Astrocyte of the cerebellum (primary cell): ENCODE results near the gene CASP10.
"Not testable (repeated sequence)": the region's sequence is repeated elsewhere in the genome, so short reads cannot be mapped to it uniquely, and the experiment has no call there.

ENCODE experiments used
- DNase-seq: peaks from one replicate; pipeline ENCODE4 v3.0.0-alpha.2; 2011; ENCODE audit warnings: low read depth
- H3K4me3 ChIP-seq: 2 replicates; pipeline ENCODE4 v1.5.1; 2011; ENCODE audit warnings: mild to moderate bottlenecking, low read depth, low read length, moderate library complexity
- CTCF ChIP-seq: IDR thresholded peaks from 2 replicates; pipeline ENCODE4 v1.5.1; 2012; ENCODE audit warnings: low read length, low read depth, moderate library complexity, mild to moderate bottlenecking; ENCODE audit errors: missing control alignments
- in situ Hi-C: cut with HindIII; loops from 2 replicates; pipeline ENCODE4 v1.10.0; 2017; ENCODE audit warnings: low sequenced_read_pairs

CASP10 gene

DNA sequence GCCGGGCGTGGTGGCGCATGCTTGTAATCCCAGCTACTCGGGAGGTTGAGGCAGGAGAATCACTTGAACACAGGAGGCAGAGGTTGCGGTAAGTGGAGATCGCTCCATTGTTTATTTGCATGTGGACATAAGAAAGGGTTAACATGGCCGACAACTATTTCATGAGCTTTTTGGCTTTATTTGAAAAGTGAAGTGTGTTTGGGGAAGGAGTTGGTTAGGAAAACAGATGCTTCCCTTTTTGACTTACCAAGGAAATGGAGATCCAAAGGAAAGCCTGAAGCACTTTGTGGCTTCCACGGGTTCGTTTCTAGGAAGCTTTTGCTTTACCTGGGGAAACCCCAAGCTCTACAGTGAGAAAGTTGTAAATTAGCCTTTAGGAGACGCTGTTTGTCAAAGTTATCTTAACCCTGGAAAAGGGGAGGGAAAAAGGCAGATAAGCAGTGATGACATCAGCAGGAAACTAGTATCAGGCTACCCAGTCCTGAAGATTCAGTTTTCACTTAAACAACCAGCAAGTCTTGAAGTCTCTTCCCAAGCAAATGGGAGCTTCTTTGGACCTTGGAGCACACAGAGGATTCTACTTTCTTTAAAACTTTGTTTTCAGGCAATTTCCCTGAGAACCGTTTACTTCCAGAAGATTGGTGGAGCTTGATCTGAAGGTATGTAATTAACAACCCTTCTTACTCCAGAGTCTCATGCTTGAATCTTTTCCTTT lies at the start of gene CASP10:
CASP10 (plus strand) TSS at position 492 of the 715 bp plus-strand sequence. CDS start 2,637 bp downstream, outside the sequence.
- in situ Hi-C loops: loop anchor here (10.0 kb wide), 1 partner anchor 278 kb away; no protein-coding TSS in a partner anchor
- TF ChIP-seq CTCF: no peak
- no peak within 1 kb of the TSS for H3K4me3 ChIP-seq
- DNase-seq: no peak

- TF ChIP-seq CTCF: no peak
- H3K4me3 ChIP-seq: no peak overlapping the region
- no peak for DNase-seq
- in situ Hi-C loops: no loop called here
Observed at GRCh38 chr2:201135386-201135785, 47.6 kb upstream of the CASP10 start.

DNA sequence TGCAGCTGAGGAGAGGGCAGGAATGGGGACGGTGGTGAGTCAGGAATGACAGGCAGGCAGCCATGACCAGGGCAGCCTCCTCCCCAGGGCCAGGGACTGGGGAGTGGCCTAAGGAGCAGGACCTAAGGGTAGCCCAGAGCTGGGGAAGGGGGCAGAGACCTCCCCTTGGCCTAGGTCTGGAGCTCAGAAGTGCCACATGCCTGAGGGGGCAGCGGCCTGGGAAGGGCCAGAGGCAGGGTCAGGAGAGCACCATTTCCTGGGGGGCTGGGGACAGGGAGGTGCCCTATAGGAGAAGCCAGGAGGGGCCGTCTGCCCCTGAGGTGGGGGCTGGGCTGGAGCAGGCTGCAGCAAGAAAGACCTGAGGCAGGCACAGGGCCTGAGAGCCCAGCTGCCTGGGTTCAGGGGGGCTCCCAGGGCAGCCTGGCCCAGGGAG lies 46.0 kb upstream of the CASP10 start:
- DNase-seq: no peak
- H3K4me3 ChIP-seq: no peak overlapping the region
- in situ Hi-C loops: no loop called here
- TF ChIP-seq CTCF: no peak

- no peak for DNase-seq
- no peak for TF ChIP-seq CTCF
- in situ Hi-C loops: no loop called here
- H3K4me3 ChIP-seq: no peak overlapping the region
Observed at GRCh38 chr2:201137505-201138400, 45.2 kb upstream of the CASP10 start.

DNA sequence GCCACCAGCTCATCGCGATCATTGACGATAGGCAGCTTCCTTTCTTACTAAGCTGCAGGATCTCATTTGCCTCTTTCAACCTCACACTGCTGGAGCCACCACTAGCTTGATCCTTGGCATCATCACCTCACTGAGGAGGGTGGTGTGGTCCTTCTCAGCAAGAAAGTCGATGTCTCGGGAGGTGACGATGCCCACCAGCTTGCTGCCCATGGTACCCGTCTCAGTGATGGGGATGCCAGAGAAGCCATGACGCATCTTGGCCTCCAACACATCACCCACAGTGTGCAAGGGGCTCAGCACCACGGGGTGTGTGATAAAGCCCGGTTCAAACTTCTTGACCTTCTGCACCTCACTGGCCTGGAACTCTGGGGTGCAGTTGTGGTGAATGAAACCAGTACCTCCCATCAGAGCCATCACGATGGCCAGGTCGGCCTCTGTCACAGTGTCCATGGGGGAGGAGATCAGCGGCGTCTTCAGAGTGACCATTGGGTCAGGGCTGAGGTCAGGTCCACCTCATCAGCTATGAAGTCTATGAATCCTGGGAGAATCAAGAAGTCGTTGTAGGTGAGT lies 44.5 kb upstream of the CASP10 start:
- H3K4me3 ChIP-seq: no peak overlapping the region
- in situ Hi-C loops: no loop called here
- no peak for DNase-seq
- no peak for TF ChIP-seq CTCF

- H3K4me3 ChIP-seq, DNase-seq, in situ Hi-C loops: not testable (repeated sequence)
Observed at GRCh38 chr2:201138986-201139781, 43.8 kb upstream of the CASP10 start.
